Renal cortex interstitium (tissue), 11 donors: ENCODE measurements around the gene PNMA8B. TPM values are rescaled to one million over a fixed set of nuclear protein-coding genes. Genes with fewer than 3 reads are reported as not detected.

Experiments
- DNase-seq, 11 donors: peaks; one replicate each; pipeline ENCODE4 v3.0.0-alpha.2; 2013; ENCODE audit warnings: low read depth in 9 of 11, low spot score in 4 of 11; ENCODE audit errors: extremely low read depth in 1 of 11
- polyA plus RNA-seq, 3 donors: library from polyadenylated mRNA; unstranded; fragments of 120-200 nt; gene quantifications; one replicate each; pipeline ENCODE4 v1.2.1, GENCODE V29; 2013; ENCODE audit not compliant: insufficient read length in 3 of 3

The PNMA8B gene
- polyA plus RNA-seq, 3 donors: 3.2 to 5.5 (median 4.9) TPM

DNA sequence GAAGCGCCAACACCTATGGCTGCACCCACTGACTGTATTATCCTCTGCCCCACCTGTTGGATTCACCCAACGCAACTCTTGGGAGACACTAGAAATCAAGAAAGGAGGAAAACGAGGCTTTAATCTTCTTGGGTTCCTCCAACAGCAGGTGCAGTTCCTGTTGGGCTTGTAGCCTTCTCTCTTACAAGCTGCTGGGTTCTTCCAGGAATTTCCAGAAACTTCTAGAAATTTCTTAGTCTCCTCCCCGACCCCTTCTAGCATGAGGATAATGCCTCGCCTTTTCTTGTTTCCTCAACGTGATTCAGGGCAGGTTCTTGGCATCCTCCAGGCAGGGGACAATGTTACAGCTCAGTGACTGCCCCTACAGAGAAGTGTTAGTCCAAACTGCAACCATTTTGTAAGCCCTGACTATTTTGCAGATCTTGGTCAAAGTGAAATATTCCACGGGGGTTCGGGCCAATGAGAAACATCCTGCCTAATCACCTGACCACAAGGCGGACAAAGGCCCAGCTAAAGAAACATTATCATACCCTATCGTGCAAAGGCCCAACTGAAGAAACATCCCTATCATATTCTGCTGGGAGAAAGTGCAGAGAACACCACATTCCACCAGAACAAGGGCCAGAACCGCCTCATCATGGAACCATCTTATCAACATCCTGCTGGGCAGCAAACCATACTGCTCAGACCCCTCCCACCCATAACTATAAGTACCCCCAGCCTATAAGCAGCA, 23.7 kb downstream of the PNMA8B start:
- no peak for DNase-seq

DNA sequence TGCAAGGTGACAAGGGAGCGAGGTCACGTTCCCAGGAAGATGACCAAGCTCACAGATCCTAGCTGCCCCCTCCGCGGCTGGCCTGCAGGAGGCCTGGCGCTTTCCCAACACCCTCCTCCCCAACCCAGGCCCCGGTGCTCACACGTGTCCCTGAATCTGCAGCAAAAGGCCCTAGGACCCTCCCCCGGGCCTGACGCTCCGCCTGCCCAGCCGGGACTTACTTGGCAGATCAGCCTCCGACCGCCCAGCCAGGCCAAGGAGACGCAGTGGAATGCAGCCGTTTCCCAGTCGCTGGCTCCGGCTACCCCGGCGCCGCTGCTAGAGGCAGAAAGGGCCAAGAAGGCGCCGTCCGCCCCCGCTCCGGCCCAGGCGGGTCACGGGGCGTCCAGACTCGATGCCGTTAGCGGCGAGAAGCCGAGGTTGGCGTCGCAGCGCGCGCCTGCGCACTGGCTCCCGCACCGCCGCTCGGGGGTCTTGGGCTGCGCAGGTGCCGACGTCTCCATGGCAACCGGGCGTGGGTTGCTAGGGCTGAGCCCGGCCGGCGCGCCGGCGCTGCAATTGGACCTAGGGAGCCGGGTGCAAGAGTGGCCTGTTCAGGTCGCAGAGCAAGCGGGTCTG, 24.4 kb downstream of the PNMA8B start, which contains the start of gene PNMA8A:
Gene PNMA8A, minus strand, starts transcription at position 448 of the 618 bp plus-strand sequence. CDS start 528 bp downstream, outside the sequence.
- peak in 10 of 11 donors; percentile 75 to 91 (median 88) for DNase-seq

DNA sequence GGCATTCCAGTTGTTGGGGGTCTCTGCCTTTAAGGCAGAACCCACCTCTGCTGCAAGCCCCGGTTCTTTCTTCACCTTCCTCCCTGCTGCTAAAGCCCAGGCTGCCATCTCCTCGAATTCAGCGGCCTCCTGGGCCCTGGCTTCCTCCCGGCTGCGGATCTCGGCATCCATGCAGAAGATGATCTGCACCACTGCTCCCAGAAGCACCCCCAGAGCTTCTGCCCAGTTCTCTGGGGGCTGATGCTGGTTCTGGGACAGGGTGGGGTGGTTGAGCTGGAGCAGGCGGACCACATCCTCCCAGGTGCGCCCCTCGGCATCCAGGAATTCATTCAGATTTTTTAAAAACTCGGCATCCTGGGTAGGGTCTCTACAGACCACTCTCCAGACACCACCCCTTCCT, 25.3 kb downstream of the PNMA8B start:
- DNase-seq: no peak

DNA sequence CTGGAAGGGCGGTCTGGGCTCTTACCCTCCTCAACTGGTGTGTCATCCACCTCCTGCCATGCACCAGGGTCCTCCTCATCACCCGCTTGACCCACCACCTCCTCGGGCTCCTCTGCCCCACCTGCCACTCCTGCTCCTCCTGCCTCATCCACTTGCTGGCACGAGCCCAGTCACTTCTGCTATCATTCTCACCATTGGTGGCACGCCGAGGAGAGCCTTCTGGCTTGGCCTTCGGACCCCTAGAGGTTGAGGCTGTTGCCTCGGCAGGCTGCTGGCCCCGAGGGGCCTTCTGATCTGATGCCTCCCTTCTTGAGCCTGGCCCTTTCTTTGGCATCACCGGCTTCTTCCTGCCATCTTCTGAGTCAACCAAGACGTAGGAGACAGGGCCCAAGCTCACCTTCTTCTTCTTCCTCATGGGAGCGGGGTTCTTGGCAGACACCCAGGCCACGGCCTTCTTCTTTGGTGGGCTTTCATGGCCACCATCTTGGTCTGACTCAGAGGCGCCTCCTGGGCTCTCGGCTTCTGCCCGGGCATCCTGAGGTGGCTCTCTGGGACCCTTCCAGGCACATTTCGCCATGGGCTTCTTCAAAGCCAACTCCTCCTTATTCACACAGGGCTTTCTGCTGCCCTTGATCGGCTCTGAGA, 26.0 kb downstream of the PNMA8B start:
- DNase-seq: no peak

DNA sequence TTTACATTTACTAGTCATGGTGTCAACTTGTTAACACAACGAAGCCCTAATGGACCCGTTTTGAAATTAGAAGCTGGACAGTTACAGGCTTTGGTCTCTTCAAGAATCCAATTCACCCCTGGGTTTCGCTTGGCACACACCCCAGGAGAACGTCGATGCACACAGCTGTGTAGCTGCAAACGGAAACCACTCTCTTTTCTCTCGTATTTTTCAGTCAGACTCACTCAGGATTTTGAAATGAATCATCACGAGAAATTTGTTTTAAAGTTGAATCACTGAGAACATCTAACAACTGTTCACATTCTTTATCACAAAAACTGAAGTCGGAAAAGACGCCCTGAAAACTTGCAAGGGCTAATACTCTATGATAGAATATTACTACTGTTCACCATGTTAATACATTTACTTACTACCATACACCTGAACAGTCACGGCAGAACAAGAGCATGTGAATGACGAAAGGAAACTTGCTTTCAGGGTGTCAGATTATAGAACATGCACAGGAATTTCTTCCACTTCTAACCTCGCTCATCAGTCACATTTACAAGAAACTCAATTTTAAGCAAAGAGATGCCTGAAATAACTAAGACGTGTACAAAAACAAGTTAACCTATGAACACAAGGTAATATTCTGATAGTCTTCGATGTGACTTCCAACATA, 29.0 kb downstream of the PNMA8B start:
- DNase-seq: no peak

DNA sequence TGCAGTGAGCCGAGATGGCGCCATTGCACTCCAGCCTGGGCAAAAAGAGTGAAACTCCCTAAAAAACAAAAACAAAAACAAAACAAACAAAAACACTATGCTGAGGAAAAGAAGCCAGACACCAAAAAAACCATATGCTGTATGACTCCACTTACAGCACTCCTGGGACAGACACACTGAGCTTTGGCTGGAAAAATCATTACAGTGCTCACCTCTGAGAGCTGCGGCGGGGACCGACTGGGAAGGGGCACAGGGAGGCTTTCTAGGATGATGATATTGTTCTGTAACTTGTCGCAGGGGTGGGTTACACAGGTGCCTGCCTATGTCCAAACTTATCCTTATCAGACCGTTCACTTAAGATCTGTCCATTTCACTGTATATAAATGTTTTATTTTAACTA, 32.2 kb downstream of the PNMA8B start:
- no peak for DNase-seq

DNA sequence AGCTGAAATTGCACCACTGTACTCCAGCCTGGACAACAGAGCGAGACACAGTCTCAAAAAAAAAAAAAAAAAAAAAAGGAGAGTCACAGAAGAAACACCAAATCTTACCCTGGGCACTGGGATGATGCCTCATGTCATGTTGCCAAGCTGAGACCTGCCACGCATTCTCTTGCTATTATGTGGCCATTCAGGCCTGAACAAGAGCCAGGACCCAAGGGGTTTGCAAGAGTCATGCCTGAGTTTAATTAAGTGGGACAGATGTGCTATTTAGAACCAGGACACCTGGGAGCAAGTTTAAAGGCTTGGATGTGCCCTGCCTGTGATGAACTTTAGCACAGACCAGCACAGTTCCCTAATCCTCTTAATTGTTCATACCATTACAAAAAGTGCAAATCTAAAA, 34.1 kb downstream of the PNMA8B start:
- no peak for DNase-seq

DNA sequence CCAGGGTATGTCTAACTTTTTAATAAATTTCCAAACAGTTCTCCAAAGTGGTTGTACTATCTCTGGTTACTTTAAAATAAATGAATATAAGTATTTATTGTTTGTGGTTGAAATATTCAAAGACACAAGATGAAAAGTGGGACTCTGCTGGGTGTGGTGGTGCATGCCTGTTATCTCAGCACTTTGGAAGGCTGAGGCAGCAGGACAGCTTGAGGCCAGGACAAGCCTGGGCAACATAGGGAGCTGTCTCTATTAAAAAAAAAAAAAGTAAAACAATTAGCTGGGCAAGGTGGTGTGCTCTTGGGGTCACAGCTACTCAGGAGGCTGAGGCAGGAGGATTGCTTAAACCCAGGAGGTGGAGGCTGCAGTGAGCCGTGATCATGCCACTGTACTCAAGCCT, 34.7 kb downstream of the PNMA8B start:
- no peak for DNase-seq

DNA sequence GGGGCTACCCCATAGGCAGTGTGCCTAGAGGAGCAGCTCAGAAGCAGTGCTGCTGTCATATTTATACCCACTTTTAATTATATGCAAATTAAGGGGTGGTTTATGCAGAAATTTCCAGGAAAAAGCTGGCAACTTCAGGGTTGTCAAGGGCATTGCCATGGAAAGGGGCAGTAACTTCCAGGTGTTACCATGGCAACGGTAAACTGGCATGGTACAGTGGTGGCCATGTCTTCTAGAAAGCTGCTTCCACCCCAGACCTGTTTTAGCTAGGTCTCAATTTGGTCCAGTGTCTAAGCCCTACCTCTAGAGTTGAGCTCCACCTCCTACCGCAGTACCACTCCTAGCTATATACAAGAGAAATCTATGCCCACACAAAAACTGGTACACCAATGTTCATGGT, 35.6 kb downstream of the PNMA8B start:
- DNase-seq: no peak

DNA sequence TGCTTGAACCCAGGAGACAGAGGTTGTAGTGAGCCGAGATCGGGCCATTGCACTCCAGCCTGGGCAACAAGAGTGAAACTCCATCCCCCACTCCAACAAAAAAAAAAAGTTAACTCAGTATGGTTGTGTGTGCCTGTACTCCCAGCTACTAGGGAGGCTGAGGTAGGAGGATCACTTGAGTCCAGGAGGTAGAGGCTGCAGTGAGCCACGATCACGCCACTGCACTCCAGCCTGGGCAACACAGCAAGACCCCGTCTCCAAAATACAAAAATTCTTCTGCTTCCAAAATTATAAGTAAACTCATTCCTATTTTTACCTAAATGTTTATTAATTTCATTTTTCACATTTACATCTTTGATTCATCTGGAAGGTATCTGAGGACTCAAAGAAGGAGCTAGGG, 38.7 kb downstream of the PNMA8B start:
- DNase-seq: no peak

DNA sequence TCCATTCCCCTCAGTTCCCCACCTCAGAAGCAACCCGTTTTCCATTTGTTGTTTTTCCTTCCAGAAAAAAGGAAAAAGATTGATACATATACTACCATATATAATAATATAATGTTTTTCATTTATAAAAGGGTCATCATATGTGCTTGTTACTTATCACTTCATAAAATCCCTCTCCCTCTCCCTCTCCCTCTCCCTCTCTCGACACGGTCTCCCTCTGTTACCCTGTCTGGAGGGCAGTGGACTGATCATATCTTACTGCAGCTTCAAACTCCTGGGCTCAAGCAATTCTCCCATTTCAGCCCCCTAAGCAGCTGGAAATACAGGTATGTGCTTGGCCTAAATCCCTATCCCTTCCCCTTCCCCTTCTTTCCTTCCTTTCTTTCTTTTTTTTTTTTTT, 41.4 kb downstream of the PNMA8B start:
- no peak for DNase-seq

DNA sequence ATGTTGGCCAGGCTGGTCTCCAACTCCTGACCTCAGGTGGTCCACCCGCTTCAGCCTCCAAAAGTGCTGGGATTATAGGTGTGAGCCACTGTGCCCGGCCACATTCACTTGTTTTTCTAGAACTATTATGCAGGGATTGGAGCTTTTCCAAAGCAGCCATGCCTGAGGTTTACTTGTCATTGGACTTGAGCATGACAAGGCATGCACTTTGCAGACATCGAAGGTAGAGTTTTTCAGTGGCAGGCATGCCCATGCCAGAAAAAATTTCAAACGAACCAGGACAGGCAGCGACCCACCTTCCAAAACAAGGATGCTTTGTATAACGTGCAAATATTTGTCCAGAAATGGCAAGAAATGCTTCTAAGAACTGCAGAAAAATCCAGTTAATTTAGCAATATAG, 42.0 kb downstream of the PNMA8B start:
- DNase-seq: no peak

DNA sequence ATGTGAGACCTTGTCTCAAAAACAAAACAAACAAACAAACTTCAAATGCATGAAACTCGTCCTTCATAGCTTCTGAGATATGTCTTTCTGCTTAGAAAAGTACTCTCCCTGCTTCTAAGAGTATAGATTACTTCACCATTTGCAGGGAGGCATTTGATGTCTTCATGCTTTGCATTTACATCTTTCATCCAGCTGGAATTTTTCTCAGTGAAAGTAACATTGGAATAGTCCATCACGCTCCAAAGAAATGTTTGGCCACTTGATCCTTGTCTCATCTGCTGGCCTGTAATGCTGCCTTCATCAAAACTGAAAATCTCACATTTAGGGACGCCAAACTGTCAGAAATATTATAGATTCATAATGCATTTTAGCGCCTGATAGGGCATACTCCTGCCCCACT, 43.5 kb downstream of the PNMA8B start:
- DNase-seq: no peak

DNA sequence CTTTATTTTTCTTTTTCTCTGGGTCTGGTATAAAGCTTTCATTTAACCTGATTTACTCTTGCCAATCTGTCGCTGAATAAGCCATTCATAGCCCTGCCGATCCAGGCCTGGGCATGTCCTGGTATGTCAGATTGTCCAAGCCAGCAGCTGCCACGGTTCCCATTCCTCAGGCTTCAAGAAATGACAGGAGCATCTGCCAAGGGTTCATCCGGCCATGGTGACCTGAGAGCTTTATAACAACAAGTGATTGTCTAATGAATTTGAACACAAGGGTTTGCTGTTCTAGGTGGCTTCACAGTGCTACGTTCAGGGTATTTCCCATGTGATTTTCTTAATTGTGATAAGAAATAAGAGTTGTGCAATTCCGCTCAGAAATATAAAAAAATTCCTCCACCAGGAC, 44.3 kb downstream of the PNMA8B start:
- DNase-seq: no peak

DNA sequence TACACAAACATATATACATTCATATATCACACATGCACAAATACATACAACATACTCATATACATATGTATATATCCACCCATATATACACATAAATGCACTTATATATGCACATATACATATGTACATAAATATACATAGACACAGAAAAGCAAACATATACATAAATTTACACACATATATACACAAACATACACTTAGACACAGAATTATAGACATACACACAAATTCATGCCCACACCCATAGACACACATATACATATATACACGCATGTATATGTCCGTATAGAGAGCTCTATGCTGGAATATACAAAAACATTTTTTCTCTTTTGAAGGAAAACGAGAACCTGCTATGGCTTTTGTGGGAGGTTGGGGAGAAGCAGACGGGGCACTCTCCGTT, 44.9 kb downstream of the PNMA8B start:
- no peak for DNase-seq

DNA sequence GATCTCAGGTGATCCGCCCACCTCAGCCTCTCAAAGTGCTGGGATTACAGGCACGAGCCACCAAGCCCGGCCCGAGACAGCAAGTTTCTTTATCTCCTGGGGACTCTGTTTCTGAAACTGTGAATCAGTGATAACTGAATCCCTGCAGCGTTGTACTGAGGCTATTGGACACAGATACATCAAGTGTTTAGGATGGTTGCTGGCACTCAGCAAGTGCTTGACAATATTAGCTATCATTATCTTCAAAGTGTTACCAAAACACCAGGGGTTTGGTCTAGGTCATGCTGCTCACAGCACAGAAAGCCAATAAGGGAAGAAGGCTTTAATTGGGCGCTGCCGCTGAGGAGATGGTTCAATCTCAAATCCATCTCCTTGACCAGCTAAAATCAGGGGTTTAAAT, 46.4 kb downstream of the PNMA8B start:
- DNase-seq: no peak

DNA sequence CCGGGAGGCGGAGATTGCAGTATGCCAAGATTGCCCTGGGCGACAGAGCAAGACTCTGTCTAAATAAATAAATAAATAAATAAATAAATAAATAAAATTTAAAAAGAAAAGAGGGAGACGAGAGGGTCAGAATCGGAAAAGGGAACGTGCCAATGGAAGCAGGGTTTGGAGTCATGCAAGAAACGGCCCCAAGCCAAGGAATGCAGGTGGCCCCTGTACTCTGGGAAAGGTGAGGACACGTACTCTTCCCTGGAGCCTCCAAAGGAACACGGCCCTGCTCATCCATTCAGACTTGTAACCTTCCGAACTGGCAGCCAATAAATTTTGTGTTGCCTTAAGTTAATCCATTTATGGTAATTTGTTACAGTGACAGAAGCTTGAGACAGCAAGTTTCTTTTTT, 47.1 kb downstream of the PNMA8B start:
- no peak for DNase-seq

DNA sequence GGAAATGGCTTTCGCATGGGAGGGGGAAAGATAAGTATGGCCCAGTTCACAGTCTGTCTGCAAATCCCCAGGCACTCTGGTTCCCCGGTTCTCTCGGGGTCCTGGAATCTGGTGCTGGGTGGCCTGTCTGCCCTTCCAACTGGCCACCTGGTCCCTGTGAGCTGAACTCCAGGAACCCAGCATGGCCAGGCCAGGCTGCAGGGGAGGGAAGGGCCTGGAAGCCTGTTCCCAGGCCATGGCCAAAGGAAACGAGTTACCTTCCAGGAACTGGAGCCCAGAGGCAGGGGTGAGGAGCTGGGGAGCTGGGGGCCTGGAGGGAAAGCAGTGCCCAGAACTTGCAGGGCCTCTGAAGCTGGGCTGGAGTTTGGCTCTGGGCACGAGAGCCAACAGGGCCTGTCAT, 47.8 kb downstream of the PNMA8B start:
- DNase-seq: no peak

DNA sequence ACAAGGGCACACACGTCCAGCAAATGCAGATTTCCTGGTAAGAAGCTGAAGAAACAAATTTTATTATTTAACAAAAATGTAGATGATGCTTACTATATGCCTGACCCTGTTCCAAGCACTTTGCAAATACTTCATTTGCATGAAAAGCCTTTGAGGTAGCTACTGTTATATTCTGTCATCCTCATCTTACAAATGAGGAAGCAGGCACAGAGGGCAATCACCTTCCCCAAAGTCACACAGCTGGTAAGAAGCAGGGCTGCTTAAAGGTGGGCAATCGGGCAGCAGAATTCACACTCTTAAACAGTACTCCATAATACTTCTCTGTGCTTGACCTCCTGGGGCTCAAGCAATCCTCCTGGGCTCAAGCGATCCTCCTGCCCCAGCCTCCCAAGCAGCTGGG, 48.7 kb downstream of the PNMA8B start:
- no peak for DNase-seq

DNA sequence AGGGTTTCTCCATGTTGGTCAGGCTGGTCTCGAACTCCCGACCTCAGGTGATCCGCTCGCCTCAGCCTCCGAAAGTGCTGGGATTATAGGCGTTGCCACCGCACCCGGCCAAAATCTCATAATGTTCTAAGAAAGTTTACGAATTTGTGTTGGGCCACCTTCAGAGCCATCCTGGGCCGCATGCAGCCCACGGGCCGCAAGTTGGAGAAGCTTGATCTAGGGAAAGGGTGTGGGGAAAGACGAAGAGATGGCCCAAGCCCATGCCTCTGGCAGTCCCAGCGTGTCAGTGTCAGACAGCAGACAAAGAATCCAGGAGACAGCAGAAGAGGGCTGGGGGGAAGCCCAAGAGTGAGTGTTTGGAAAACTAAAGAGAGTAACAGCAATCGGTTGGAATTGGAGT, 49.6 kb downstream of the PNMA8B start:
- no peak for DNase-seq
